ENCODE results near the gene SLC29A3.
A peak's percentile ranks its signal among the peaks of the same experiment; 100 is the strongest.
"Not testable (repeated sequence)": the region's sequence is repeated elsewhere in the genome, so short reads cannot be mapped to it uniquely, and the experiment has no call there.

The SLC29A3 gene
- 4.9 reads per million, percentile 19 among the genes with 10 or more reads in this experiment for total RNA-seq

GRCh38 chr10:71319042-71319799 lies at the start of gene SLC29A3:
SLC29A3 (plus strand) TSS chr10:71319259; CDS start chr10:71319310, 51 bp downstream.
- peak; percentile 73 for DNase-seq

GRCh38 chr10:71269301-71270288 lies 49.5 kb upstream of the SLC29A3 start:
- no peak for DNase-seq

GRCh38 chr10:71270301-71271220 lies 48.5 kb upstream of the SLC29A3 start:
- no peak for DNase-seq

GRCh38 chr10:71271662-71272055 lies 47.4 kb upstream of the SLC29A3 start:
- no peak for DNase-seq

- DNase-seq, result no peak
Measured at GRCh38 chr10:71272056-71272771, 46.8 kb upstream of the SLC29A3 start.

- not testable (repeated sequence) for DNase-seq
Measured at GRCh38 chr10:71272974-71273373, 46.1 kb upstream of the SLC29A3 start.

GRCh38 chr10:71273506-71273905 lies 45.6 kb upstream of the SLC29A3 start:
- no peak for DNase-seq

- DNase-seq, result no peak
Measured at GRCh38 chr10:71274901-71275796, 43.9 kb upstream of the SLC29A3 start.

GRCh38 chr10:71276873-71277272 lies 42.2 kb upstream of the SLC29A3 start:
- no peak for DNase-seq

GRCh38 chr10:71277914-71278665 lies 41.0 kb upstream of the SLC29A3 start:
- no peak for DNase-seq

- DNase-seq, result no peak
Measured at GRCh38 chr10:71278691-71279588, 40.1 kb upstream of the SLC29A3 start.

- DNase-seq, result no peak
Measured at GRCh38 chr10:71279590-71280170, 39.4 kb upstream of the SLC29A3 start.

GRCh38 chr10:71280216-71280615 lies 38.8 kb upstream of the SLC29A3 start:
- no peak for DNase-seq

GRCh38 chr10:71280825-71281224 lies 38.2 kb upstream of the SLC29A3 start:
- DNase-seq, result no peak

GRCh38 chr10:71281646-71282322 lies 37.3 kb upstream of the SLC29A3 start:
- no peak for DNase-seq

GRCh38 chr10:71282323-71282680 lies 36.8 kb upstream of the SLC29A3 start:
- no peak for DNase-seq

GRCh38 chr10:71283410-71283809 lies 35.6 kb upstream of the SLC29A3 start:
- no peak for DNase-seq

GRCh38 chr10:71283876-71284275 lies 35.2 kb upstream of the SLC29A3 start:
- DNase-seq, result no peak
